ENCODE measurements around the gene SERPING1.

Gene SERPING1

DNA sequence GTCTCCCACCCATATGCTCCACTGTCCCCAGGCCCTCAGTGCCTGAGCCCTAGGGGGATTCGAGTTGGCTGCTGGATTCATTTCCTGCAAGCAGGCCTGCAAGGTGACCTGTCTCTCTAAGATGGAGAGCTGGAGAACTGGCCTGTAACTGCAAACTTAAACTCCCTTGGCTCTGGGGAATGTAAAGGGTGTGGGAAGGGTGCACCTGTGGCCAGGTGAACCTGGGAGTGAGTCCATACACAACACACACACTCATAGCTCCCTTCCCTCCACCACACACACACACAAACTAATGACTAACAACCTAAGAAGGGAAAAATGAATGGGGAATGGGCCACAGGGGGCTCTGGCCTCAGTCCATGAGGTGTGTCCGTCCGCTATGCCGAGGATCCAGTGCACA, 45.5 kb upstream of the SERPING1 start:
- no peak overlapping the region for H2AFZ ChIP-seq (ENCODE audit: low read length)
- no peak overlapping the region for H3K4me3 ChIP-seq (ENCODE audit: low read length)
- H3K9me3 ChIP-seq (replicated peaks; ENCODE audit: insufficient read depth, low read length): no peaks in the 10 kb centered on the region
- peaks cover 21% of the 10 kb centered on the region for H3F3A ChIP-seq (ENCODE audit: insufficient read depth, low read length)
- no peaks in the 10 kb centered on the region for H3K79me2 ChIP-seq (ENCODE audit: low read length)
- H3K36me3 ChIP-seq (replicated peaks; ENCODE audit: insufficient read depth, low read length): no peaks in the 10 kb centered on the region; the same call in 1 of the 2 replicates
- H4K20me1 ChIP-seq (ENCODE audit: insufficient read depth, low read length): no peaks in the 10 kb centered on the region
- H3K9ac ChIP-seq (ENCODE audit: low read length): no peak overlapping the region
- no peak overlapping the region for H3K27ac ChIP-seq (ENCODE audit: low read length)
- H3K4me1 ChIP-seq (ENCODE audit: low read length): peaks cover 15% of the 10 kb centered on the region
- H3K27me3 ChIP-seq (replicated peaks; ENCODE audit: insufficient read depth, low read length): no peaks in the 10 kb centered on the region
- no peak overlapping the region for H3K4me2 ChIP-seq (ENCODE audit: low read depth, low read length)
- TF ChIP-seq, protein P1, sequence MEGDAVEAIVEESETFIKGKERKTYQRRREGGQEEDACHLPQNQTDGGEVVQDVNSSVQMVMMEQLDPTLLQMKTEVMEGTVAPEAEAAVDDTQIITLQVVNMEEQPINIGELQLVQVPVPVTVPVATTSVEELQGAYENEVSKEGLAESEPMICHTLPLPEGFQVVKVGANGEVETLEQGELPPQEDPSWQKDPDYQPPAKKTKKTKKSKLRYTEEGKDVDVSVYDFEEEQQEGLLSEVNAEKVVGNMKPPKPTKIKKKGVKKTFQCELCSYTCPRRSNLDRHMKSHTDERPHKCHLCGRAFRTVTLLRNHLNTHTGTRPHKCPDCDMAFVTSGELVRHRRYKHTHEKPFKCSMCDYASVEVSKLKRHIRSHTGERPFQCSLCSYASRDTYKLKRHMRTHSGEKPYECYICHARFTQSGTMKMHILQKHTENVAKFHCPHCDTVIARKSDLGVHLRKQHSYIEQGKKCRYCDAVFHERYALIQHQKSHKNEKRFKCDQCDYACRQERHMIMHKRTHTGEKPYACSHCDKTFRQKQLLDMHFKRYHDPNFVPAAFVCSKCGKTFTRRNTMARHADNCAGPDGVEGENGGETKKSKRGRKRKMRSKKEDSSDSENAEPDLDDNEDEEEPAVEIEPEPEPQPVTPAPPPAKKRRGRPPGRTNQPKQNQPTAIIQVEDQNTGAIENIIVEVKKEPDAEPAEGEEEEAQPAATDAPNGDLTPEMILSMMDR (IDR thresholded peaks at IDR 0.05; ENCODE audit: low read length): no peak
- TF ChIP-seq EZH2phosphoT487 (IDR thresholded peaks at IDR 0.05; ENCODE audit: low read length) (no peak), EZH2 (optimal IDR thresholded peaks at IDR 0.05; ENCODE audit: low read depth, low read length) (no peak)
- no peak for DNase-seq
- no peaks in the 10 kb centered on the region for H3K9me2 ChIP-seq (replicated peaks; ENCODE audit: insufficient read depth, low read length)

DNA sequence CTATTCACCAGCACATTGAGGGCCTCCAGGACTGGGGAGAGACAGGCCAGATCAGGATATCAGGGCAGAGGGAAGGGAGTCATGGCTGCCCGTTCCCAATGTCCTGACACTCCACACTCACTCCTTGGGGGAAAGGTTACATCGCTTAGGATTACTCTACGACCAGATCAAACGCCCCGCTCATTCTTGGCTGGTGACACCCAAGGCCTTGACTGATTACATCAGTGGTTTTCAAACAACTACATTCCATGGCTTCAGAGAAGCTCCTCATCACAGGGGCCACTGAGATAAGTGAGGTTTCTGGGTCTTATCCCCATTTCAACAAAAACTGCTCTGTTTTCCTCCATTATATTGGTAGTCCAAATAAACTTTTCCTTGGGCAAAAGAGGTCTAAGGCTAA, 45.0 kb upstream of the SERPING1 start:
- no peaks in the 10 kb centered on the region for H3K27me3 ChIP-seq (replicated peaks; ENCODE audit: insufficient read depth, low read length)
- no peaks in the 10 kb centered on the region for H3K79me2 ChIP-seq (ENCODE audit: low read length)
- H3K4me2 ChIP-seq (ENCODE audit: low read depth, low read length): no peak overlapping the region
- H3K27ac ChIP-seq (ENCODE audit: low read length): no peak overlapping the region
- H3K4me1 ChIP-seq (ENCODE audit: low read length): peaks cover 9% of the 10 kb centered on the region
- no peaks in the 10 kb centered on the region; the same call in 1 of the 2 replicates for H3K36me3 ChIP-seq (replicated peaks; ENCODE audit: insufficient read depth, low read length)
- TF ChIP-seq EZH2phosphoT487 (IDR thresholded peaks at IDR 0.05; ENCODE audit: low read length): no peak
- H3F3A ChIP-seq (ENCODE audit: insufficient read depth, low read length): peaks cover 15% of the 10 kb centered on the region
- DNase-seq: no peak
- H3K9me3 ChIP-seq (replicated peaks; ENCODE audit: insufficient read depth, low read length): no peaks in the 10 kb centered on the region
- no peaks in the 10 kb centered on the region for H3K9me2 ChIP-seq (replicated peaks; ENCODE audit: insufficient read depth, low read length)
- no peak overlapping the region for H2AFZ ChIP-seq (ENCODE audit: low read length)
- no peak overlapping the region for H3K4me3 ChIP-seq (ENCODE audit: low read length)
- H3K9ac ChIP-seq (ENCODE audit: low read length): no peak overlapping the region
- no peaks in the 10 kb centered on the region for H4K20me1 ChIP-seq (ENCODE audit: insufficient read depth, low read length)

GRCh38 chr11:57555393-57555792, 42.1 kb upstream of the SERPING1 start:
- no peak overlapping the region for H3K4me3 ChIP-seq (ENCODE audit: low read length)
- no peaks in the 10 kb centered on the region; the same call in 1 of the 2 replicates for H3K36me3 ChIP-seq (replicated peaks; ENCODE audit: insufficient read depth, low read length)

GRCh38 chr11:57556041-57556440, 41.4 kb upstream of the SERPING1 start:
- Histone ChIP-seq H3K4me3 (ENCODE audit: low read length) (no peak overlapping the region), H3K4me2 (ENCODE audit: low read depth, low read length) (no peak overlapping the region), H4K20me1 (ENCODE audit: insufficient read depth, low read length) (no peaks in the 10 kb centered on the region), H3K9me2 (replicated peaks; ENCODE audit: insufficient read depth, low read length) (no peaks in the 10 kb centered on the region), H3K27me3 (replicated peaks; ENCODE audit: insufficient read depth, low read length) (no peaks in the 10 kb centered on the region), H3K9me3 (replicated peaks; ENCODE audit: insufficient read depth, low read length) (no peaks in the 10 kb centered on the region), H3K9ac (ENCODE audit: low read length) (no peak overlapping the region), H3K79me2 (ENCODE audit: low read length) (peaks cover 3% of the 10 kb centered on the region; the same call in 1 of the 2 replicates), H3K27ac (ENCODE audit: low read length) (no peak overlapping the region), H3F3A (ENCODE audit: insufficient read depth, low read length) (no peaks in the 10 kb centered on the region), H3K4me1 (ENCODE audit: low read length) (no peaks in the 10 kb centered on the region), H2AFZ (ENCODE audit: low read length) (no peak overlapping the region), H3K36me3 (replicated peaks; ENCODE audit: insufficient read depth, low read length) (no peaks in the 10 kb centered on the region; the same call in 1 of the 2 replicates)
- TF ChIP-seq EZH2phosphoT487 (IDR thresholded peaks at IDR 0.05; ENCODE audit: low read length) (no peak), EZH2 (optimal IDR thresholded peaks at IDR 0.05; ENCODE audit: low read depth, low read length) (no peak)
- TF ChIP-seq, protein P1 (IDR thresholded peaks at IDR 0.05; ENCODE audit: low read length): no peak
- no peak for DNase-seq

More at GRCh38 chr11:57555393-57555792, 42.1 kb upstream of the SERPING1 start:
- Histone ChIP-seq H3K4me1 (ENCODE audit: low read length) (no peaks in the 10 kb centered on the region), H3F3A (ENCODE audit: insufficient read depth, low read length) (no peaks in the 10 kb centered on the region), H3K9me2 (replicated peaks; ENCODE audit: insufficient read depth, low read length) (no peaks in the 10 kb centered on the region), H2AFZ (ENCODE audit: low read length) (no peak overlapping the region), H3K9ac (ENCODE audit: low read length) (no peak overlapping the region), H3K9me3 (replicated peaks; ENCODE audit: insufficient read depth, low read length) (no peaks in the 10 kb centered on the region), H3K79me2 (ENCODE audit: low read length) (no peaks in the 10 kb centered on the region), H4K20me1 (ENCODE audit: insufficient read depth, low read length) (no peaks in the 10 kb centered on the region), H3K27me3 (replicated peaks; ENCODE audit: insufficient read depth, low read length) (no peaks in the 10 kb centered on the region), H3K27ac (ENCODE audit: low read length) (no peak overlapping the region), H3K4me2 (ENCODE audit: low read depth, low read length) (no peak overlapping the region)
- no peak for TF ChIP-seq EZH2 (optimal IDR thresholded peaks at IDR 0.05; ENCODE audit: low read depth, low read length)
- TF ChIP-seq EZH2phosphoT487 (IDR thresholded peaks at IDR 0.05; ENCODE audit: low read length): no peak
- TF ChIP-seq, protein P1 (IDR thresholded peaks at IDR 0.05; ENCODE audit: low read length): no peak
- DNase-seq: no peak

All from MM.1S (cell line).